HUES6 (cell line): ENCODE results near the gene LSM4.

ENCODE experiments used
- H3K27ac ChIP-seq: 2 replicates; pipeline ENCODE4 v1.7.0; 2013; ENCODE audit warnings: low read depth, mild to moderate bottlenecking, low read length, inconsistent platforms
- H3K27me3 ChIP-seq: 2 replicates; pipeline ENCODE4 v1.6.1; 2013; ENCODE audit warnings: low read length; ENCODE audit not compliant: control insufficient read depth, insufficient read depth
- H3K36me3 ChIP-seq: 2 replicates; pipeline ENCODE4 v1.6.1; 2013; ENCODE audit warnings: low read length; ENCODE audit not compliant: control insufficient read depth, insufficient read depth
- H3K4me1 ChIP-seq: 2 replicates; pipeline ENCODE4 v1.6.1; 2013; ENCODE audit warnings: low read length; ENCODE audit not compliant: control insufficient read depth, insufficient read depth
- H3K4me3 ChIP-seq: 2 replicates; pipeline ENCODE4 v1.5.1; 2013; ENCODE audit warnings: low read depth, low read length
- H3K9ac ChIP-seq: one replicate; pipeline ENCODE4 v1.6.1; 2013; ENCODE audit warnings: mild to moderate bottlenecking, low read length
- H3K9me3 ChIP-seq: 2 replicates; pipeline ENCODE4 v1.6.1; 2013; ENCODE audit warnings: low read depth, low read length; ENCODE audit not compliant: control insufficient read depth, insufficient read depth

Gene LSM4

GRCh38 chr19:18310966-18311365 is 11.9 kb downstream of the LSM4 start:
- H3K36me3 ChIP-seq, result peaks cover 94% of the 10 kb centered on the region
- no peak overlapping the region for H3K27ac ChIP-seq
- H3K9me3 ChIP-seq, result no peaks in the 10 kb centered on the region
- no peaks in the 10 kb centered on the region for H3K4me1 ChIP-seq
- no peaks in the 10 kb centered on the region for H3K27me3 ChIP-seq
- no peak overlapping the region for H3K4me3 ChIP-seq
- no peak overlapping the region for H3K9ac ChIP-seq

GRCh38 chr19:18310118-18310909 is 12.6 kb downstream of the LSM4 start:
- peaks cover 2% of the 10 kb centered on the region; the same call in 1 of the 2 replicates for H3K4me1 ChIP-seq
- no peaks in the 10 kb centered on the region for H3K9me3 ChIP-seq
- H3K4me3 ChIP-seq, result no peak overlapping the region
- H3K27me3 ChIP-seq, result no peaks in the 10 kb centered on the region
- H3K27ac ChIP-seq, result no peak overlapping the region
- peaks cover 89% of the 10 kb centered on the region for H3K36me3 ChIP-seq
- H3K9ac ChIP-seq, result peak overlapping the region; percentile 10

GRCh38 chr19:18309525-18310064 is 13.3 kb downstream of the LSM4 start:
- peaks cover 9% of the 10 kb centered on the region for H3K4me1 ChIP-seq

GRCh38 chr19:18308948-18309325 is 13.9 kb downstream of the LSM4 start:
- Histone ChIP-seq H3K36me3 (peaks cover 76% of the 10 kb centered on the region), H3K27ac (no peak overlapping the region), H3K9ac (no peak overlapping the region), H3K4me3 (no peak overlapping the region), H3K9me3 (no peaks in the 10 kb centered on the region), H3K27me3 (no peaks in the 10 kb centered on the region), H3K4me1 (peaks cover 15% of the 10 kb centered on the region)

More at GRCh38 chr19:18309525-18310064, 13.3 kb downstream of the LSM4 start:
- Histone ChIP-seq H3K9me3 (no peaks in the 10 kb centered on the region), H3K4me3 (no peak overlapping the region), H3K27ac (no peak overlapping the region), H3K36me3 (peaks cover 83% of the 10 kb centered on the region), H3K9ac (no peak overlapping the region), H3K27me3 (no peaks in the 10 kb centered on the region)

- Histone ChIP-seq H3K4me1 (peaks cover 21% of the 10 kb centered on the region), H3K9ac (no peak overlapping the region), H3K4me3 (no peak overlapping the region), H3K36me3 (peaks cover 71% of the 10 kb centered on the region), H3K27ac (no peak overlapping the region), H3K27me3 (no peaks in the 10 kb centered on the region), H3K9me3 (no peaks in the 10 kb centered on the region)
Observed at GRCh38 chr19:18308051-18308947, 14.6 kb downstream of the LSM4 start.

GRCh38 chr19:18307271-18307681 is 15.6 kb downstream of the LSM4 start:
- H3K4me3 ChIP-seq, result no peak overlapping the region
- no peaks in the 10 kb centered on the region for H3K9me3 ChIP-seq
- peaks cover 62% of the 10 kb centered on the region for H3K36me3 ChIP-seq
- no peak overlapping the region for H3K9ac ChIP-seq
- peaks cover 22% of the 10 kb centered on the region for H3K4me1 ChIP-seq
- H3K27me3 ChIP-seq, result no peaks in the 10 kb centered on the region
- no peak overlapping the region for H3K27ac ChIP-seq

- H3K36me3 ChIP-seq, result peaks cover 58% of the 10 kb centered on the region
Observed at GRCh38 chr19:18306888-18307260, 16.0 kb downstream of the LSM4 start.

GRCh38 chr19:18306209-18306887 is 16.5 kb downstream of the LSM4 start:
- H3K4me1 ChIP-seq, result peaks cover 22% of the 10 kb centered on the region
- peaks cover 53% of the 10 kb centered on the region for H3K36me3 ChIP-seq
- H3K9ac ChIP-seq, result no peak overlapping the region
- no peaks in the 10 kb centered on the region for H3K27me3 ChIP-seq
- H3K27ac ChIP-seq, result no peak overlapping the region
- no peak overlapping the region for H3K4me3 ChIP-seq
- H3K9me3 ChIP-seq, result no peaks in the 10 kb centered on the region

More at GRCh38 chr19:18306888-18307260, 16.0 kb downstream of the LSM4 start:
- H3K27ac ChIP-seq, result no peak overlapping the region
- H3K4me1 ChIP-seq, result peaks cover 22% of the 10 kb centered on the region
- no peak overlapping the region for H3K4me3 ChIP-seq
- H3K27me3 ChIP-seq, result no peaks in the 10 kb centered on the region
- H3K9ac ChIP-seq, result no peak overlapping the region
- no peaks in the 10 kb centered on the region for H3K9me3 ChIP-seq

- Histone ChIP-seq H3K4me1 (peaks cover 22% of the 10 kb centered on the region), H3K36me3 (peaks cover 37% of the 10 kb centered on the region), H3K9ac (peak overlapping the region; percentile 41), H3K4me3 (peak overlapping the region; percentile 51), H3K27me3 (no peaks in the 10 kb centered on the region), H3K27ac (peak overlapping the region; percentile 84), H3K9me3 (no peaks in the 10 kb centered on the region)
Observed at GRCh38 chr19:18304458-18305310, 18.2 kb downstream of the LSM4 start.

- no peak overlapping the region for H3K27ac ChIP-seq
- H3K4me3 ChIP-seq, result peak overlapping the region; percentile 51; the same call in 1 of the 2 replicates
- peaks cover 22% of the 10 kb centered on the region for H3K4me1 ChIP-seq
- peaks cover 32% of the 10 kb centered on the region for H3K36me3 ChIP-seq
- no peak overlapping the region for H3K9ac ChIP-seq
- no peaks in the 10 kb centered on the region for H3K27me3 ChIP-seq
- H3K9me3 ChIP-seq, result no peaks in the 10 kb centered on the region
Observed at GRCh38 chr19:18304208-18304457, 18.7 kb downstream of the LSM4 start.
